ENCODE data around the gene GHSR. TPM values are rescaled to one million over a fixed set of nuclear protein-coding genes. Genes with fewer than 3 reads are reported as not detected.
A peak's percentile ranks its signal among the peaks of the same experiment; 100 is the strongest.

GHSR gene
- total and polyA plus RNA-seq, 2 experiments from 2014 or later: not detected

- Histone ChIP-seq H2AFZ (no peak overlapping the region), H3K36me3 (replicated peaks; ENCODE audit: insufficient read depth, low read depth) (no peaks in the 10 kb centered on the region), H4K20me1 (ENCODE audit: insufficient read depth, poor library complexity, severe bottlenecking) (no peaks in the 10 kb centered on the region), H3K9me2 (replicated peaks; ENCODE audit: insufficient read depth) (no peaks in the 10 kb centered on the region), H3K79me2 (peaks cover 7% of the 10 kb centered on the region), H3K4me2 (no peak overlapping the region), H3K27me3 (no peaks in the 10 kb centered on the region), H3K27ac (no peak overlapping the region), H3K4me3 (no peak overlapping the region), H3K9me3 (ENCODE audit: low read depth) (no peaks in the 10 kb centered on the region), H3K4me1 (ENCODE audit: insufficient read depth) (no peaks in the 10 kb centered on the region)
- no peak for TF ChIP-seq CTCF (IDR thresholded peaks at IDR 0.05; ENCODE audit: poor library complexity)
- TF ChIP-seq EZH2 (IDR thresholded peaks at IDR 0.05; ENCODE audit: borderline replicate concordance): no peak
- no peak for TF ChIP-seq EZH2phosphoT487 (IDR thresholded peaks at IDR 0.05; ENCODE audit: low read depth, severe bottlenecking, unreplicated experiment)
- 98% methylated on average over 4 of the region's 4 CpGs for WGBS (ENCODE audit: low lambda C conversion rate, missing lambda C conversion rate)
- DNase-seq (ENCODE audit: low spot score): no peak
Observed at GRCh38 chr3:172398484-172398883, 49.8 kb downstream of the GHSR start.

- 14% methylated on average over 1 of the region's 1 CpG for WGBS (ENCODE audit: low lambda C conversion rate, missing lambda C conversion rate)
- Histone ChIP-seq H3K79me2 (peaks cover 7% of the 10 kb centered on the region), H3K9me3 (ENCODE audit: low read depth) (no peaks in the 10 kb centered on the region), H2AFZ (no peak overlapping the region), H4K20me1 (ENCODE audit: insufficient read depth, poor library complexity, severe bottlenecking) (no peaks in the 10 kb centered on the region), H3K4me2 (no peak overlapping the region), H3K4me1 (ENCODE audit: insufficient read depth) (no peaks in the 10 kb centered on the region), H3K4me3 (no peak overlapping the region), H3K27ac (peak overlapping the region; percentile 1), H3K27me3 (no peaks in the 10 kb centered on the region), H3K36me3 (replicated peaks; ENCODE audit: insufficient read depth, low read depth) (no peaks in the 10 kb centered on the region), H3K9me2 (replicated peaks; ENCODE audit: insufficient read depth) (no peaks in the 10 kb centered on the region)
- peak; percentile 37 for DNase-seq (ENCODE audit: low spot score)
- TF ChIP-seq EZH2phosphoT487 (IDR thresholded peaks at IDR 0.05; ENCODE audit: low read depth, severe bottlenecking, unreplicated experiment) (no peak), CTCF (IDR thresholded peaks at IDR 0.05; ENCODE audit: poor library complexity) (no peak), EZH2 (IDR thresholded peaks at IDR 0.05; ENCODE audit: borderline replicate concordance) (no peak)
Observed at GRCh38 chr3:172397716-172398405, 50.4 kb downstream of the GHSR start.

- DNase-seq (ENCODE audit: low spot score): no peak
- no peak overlapping the region for H3K27ac ChIP-seq
- TF ChIP-seq CTCF (IDR thresholded peaks at IDR 0.05; ENCODE audit: poor library complexity): no peak
- no peak for TF ChIP-seq EZH2phosphoT487 (IDR thresholded peaks at IDR 0.05; ENCODE audit: low read depth, severe bottlenecking, unreplicated experiment)
- TF ChIP-seq EZH2 (IDR thresholded peaks at IDR 0.05; ENCODE audit: borderline replicate concordance): no peak
- WGBS (ENCODE audit: low lambda C conversion rate, missing lambda C conversion rate): 88% methylated on average over 7 of the region's 7 CpGs
- H3K9me2 ChIP-seq (replicated peaks; ENCODE audit: insufficient read depth): no peaks in the 10 kb centered on the region
- peaks cover 7% of the 10 kb centered on the region for H3K79me2 ChIP-seq
- H3K4me2 ChIP-seq: no peak overlapping the region
- no peak overlapping the region for H3K4me3 ChIP-seq
- H3K27me3 ChIP-seq: no peaks in the 10 kb centered on the region
- H3K4me1 ChIP-seq (ENCODE audit: insufficient read depth): no peaks in the 10 kb centered on the region
- no peaks in the 10 kb centered on the region for H4K20me1 ChIP-seq (ENCODE audit: insufficient read depth, poor library complexity, severe bottlenecking)
- H3K9me3 ChIP-seq (ENCODE audit: low read depth): no peaks in the 10 kb centered on the region
- H3K36me3 ChIP-seq (replicated peaks; ENCODE audit: insufficient read depth, low read depth): no peaks in the 10 kb centered on the region
- no peak overlapping the region for H2AFZ ChIP-seq
Observed at GRCh38 chr3:172396400-172396799, 51.9 kb downstream of the GHSR start.
